H1 (cell line): ENCODE data around the gene CD300E. TPM values are rescaled to one million over a fixed set of nuclear protein-coding genes. Genes with fewer than 3 reads are reported as not detected.

Experiments used
- CHD7 ChIP-seq: fragments of 300-600 bp; sonication (generic); IDR thresholded peaks from 2 replicates; pipeline ENCODE4 v1.7.1; 2012; ENCODE audit warnings: low read length, moderate library complexity, mild to moderate bottlenecking, inconsistent platforms; ENCODE audit not compliant: insufficient replicate concordance
- SP2 ChIP-seq: IDR thresholded peaks from 2 replicates; pipeline ENCODE4 v1.6.1; 2012; ENCODE audit warnings: mild to moderate bottlenecking, low read length, inconsistent platforms
- YY1 ChIP-seq: IDR thresholded peaks from 2 replicates; pipeline ENCODE4 v1.6.1; 2011; ENCODE audit warnings: low read depth, mild to moderate bottlenecking, low read length
- polyA plus RNA-seq, 7 experiments: library from polyadenylated mRNA; depleted of rRNA in 3 of 7; stranded (reverse) in 5 of 7; unstranded in 2 of 7; fragments of >200 nt in 5 of 7; fragments of 200-250 nt in 2 of 7; gene quantifications; 1 replicate in 5 of 7; 2 replicates in 1 of 7; 4 replicates in 1 of 7; pipeline versions ENCODE4 v1.2.1 to v1.2.3, GENCODE V29; 2011 to 2013; ENCODE audit warnings: missing spikeins in 2 of 7, mixed read lengths in 2 of 7
- total RNA-seq: library from RNA; stranded (reverse); fragmentation: NEBNext Ultra II Directional; extraction: Animal tissue kit (Norgen Biotek cat#: 25700); gene quantifications from 2 replicates; pipeline ENCODE4 v1.2.1, GENCODE V29; 2021

Gene CD300E
- total and polyA plus RNA-seq, 2 of the 8 experiments (the other 6 are each of a cell fraction or from before 2014, with no cell fraction given): not detected

DNA sequence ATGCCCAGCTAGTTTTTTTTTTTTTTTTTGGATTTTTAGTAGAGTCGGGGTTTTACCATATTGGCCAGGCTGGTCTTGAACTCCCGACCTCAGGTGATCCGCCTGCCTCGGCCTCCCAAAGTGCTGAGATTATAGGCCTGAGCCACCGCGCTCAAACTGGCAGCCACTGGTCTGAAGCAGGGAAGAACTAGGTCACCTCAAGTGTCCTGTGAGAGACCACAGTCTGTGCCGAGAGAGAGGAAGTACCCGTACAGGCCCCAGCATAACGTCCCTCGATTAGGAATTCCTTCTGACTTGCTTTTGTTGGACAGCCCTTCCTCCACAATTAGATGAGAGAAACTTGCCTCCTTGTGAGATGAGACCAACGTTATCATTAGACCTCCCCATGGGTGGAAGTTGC, 13.7 kb upstream of the CD300E start (continued):
- TF ChIP-seq CHD7 (no peak), SP2 (no peak), YY1 (no peak)
